ENCODE measurements around the gene SGPP2. TPM values are rescaled to one million over a fixed set of nuclear protein-coding genes. Genes with fewer than 3 reads are reported as not detected.

The SGPP2 gene
- total RNA-seq, 1 experiment from 2014 or later = not detected

DNA sequence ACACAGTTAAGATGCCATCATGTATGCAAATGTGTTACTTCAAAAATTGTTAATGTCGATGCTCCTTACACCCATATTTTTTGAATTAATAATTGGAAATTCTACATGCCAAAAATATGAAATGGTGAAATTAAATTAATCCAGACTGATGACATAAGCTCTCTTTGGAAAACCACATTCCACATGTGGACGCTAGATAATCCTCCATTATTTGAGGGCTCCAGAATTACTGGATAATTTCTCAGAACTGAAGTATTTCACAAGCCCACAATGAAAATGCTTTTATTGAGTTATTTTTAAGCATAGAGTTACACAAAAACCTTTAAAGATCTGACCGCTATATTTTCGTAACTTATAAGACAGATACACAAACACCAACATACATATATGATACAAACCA is 183.7 kb downstream of the SGPP2 start:
- H3K79me1 ChIP-seq (ENCODE audit: insufficient read depth, low read depth, low read length, poor library complexity, severe bottlenecking) = no peaks in the 10 kb centered on the region
- H4K8ac ChIP-seq (replicated peaks; ENCODE audit: insufficient read length, low read depth, low read length) = no peak overlapping the region
- H4K20me1 ChIP-seq (ENCODE audit: control insufficient read depth, insufficient read depth, insufficient read length) = no peaks in the 10 kb centered on the region
- no peak overlapping the region for H2AK5ac ChIP-seq (ENCODE audit: insufficient read length, low read length)
- no peak overlapping the region for H3K18ac ChIP-seq (ENCODE audit: insufficient read length, low read depth, low read length)
- no CpG with 5 or more reads among the region's 4 CpGs for WGBS (ENCODE audit: extremely low coverage, insufficient read length, low lambda C conversion rate)
- H2BK12ac ChIP-seq (ENCODE audit: insufficient read length, low read depth, low read length) = no peak overlapping the region
- no peak overlapping the region for H3K4me2 ChIP-seq (ENCODE audit: insufficient read depth, insufficient read length, low read length)
- no peaks in the 10 kb centered on the region for H3K4me1 ChIP-seq (ENCODE audit: insufficient read depth, low read length)
- H3K23me2 ChIP-seq (ENCODE audit: insufficient read length, low read depth, low read length, poor library complexity, severe bottlenecking) = no peaks in the 10 kb centered on the region
- H3K9ac ChIP-seq (ENCODE audit: extremely low read depth, insufficient read length, low read length) = no peak overlapping the region
- H3T11ph ChIP-seq (ENCODE audit: low read length) = no peak overlapping the region
- H2BK120ac ChIP-seq (ENCODE audit: low read depth, low read length, poor library complexity, severe bottlenecking) = no peak overlapping the region
- H2BK20ac ChIP-seq (ENCODE audit: low read depth, low read length, poor library complexity, severe bottlenecking) = no peak overlapping the region
- no peak overlapping the region for H2AFZ ChIP-seq (ENCODE audit: low read length)
- no peak overlapping the region for H3K14ac ChIP-seq (ENCODE audit: insufficient read depth, low read length)
- no peak overlapping the region for H3K4me3 Mint-ChIP-seq
- no peaks in the 10 kb centered on the region for H3K27me3 ChIP-seq (ENCODE audit: insufficient read depth, low read length)
- no peak overlapping the region for H3K56ac ChIP-seq (ENCODE audit: insufficient read length, low read depth, low read length)
- no peak overlapping the region for H3K4ac ChIP-seq (ENCODE audit: low read depth, low read length)
- no peaks in the 10 kb centered on the region for H3K9me3 ChIP-seq (ENCODE audit: control insufficient read depth, low read depth, low read length)
- no peak overlapping the region for H2BK5ac ChIP-seq (ENCODE audit: insufficient read length, low read length)
- H2BK15ac ChIP-seq (ENCODE audit: low read depth, low read length) = no peak overlapping the region
- no peak overlapping the region for H3K27ac ChIP-seq (ENCODE audit: insufficient read length, low read depth, low read length)
- TF ChIP-seq CTCF (conservative IDR thresholded peaks at IDR 0.05) = no peak
- no peaks in the 10 kb centered on the region for H3K9me3 Mint-ChIP-seq
- DNase-seq = no peak
- peaks cover 4 to 21% (median 10%) of the 10 kb centered on the region in 3 experiments; a peak in 5 of 7 replicates for H3K36me3 Mint-ChIP-seq (ENCODE audit: insufficient read depth in 1 of 3, low read depth in 3 of 3)
- no peak overlapping the region for H3K23ac ChIP-seq (ENCODE audit: insufficient read length, low read depth, low read length)
- no peak overlapping the region for H3K27ac Mint-ChIP-seq
- no peaks in the 10 kb centered on the region for H3K79me2 ChIP-seq (ENCODE audit: insufficient read depth, low read length)
- H3K4me1 Mint-ChIP-seq = no peaks in the 10 kb centered on the region
- H4K5ac ChIP-seq (ENCODE audit: insufficient read length, low read depth, low read length) = no peak overlapping the region
- H4K91ac ChIP-seq (ENCODE audit: insufficient read length, low read depth, low read length) = no peak overlapping the region
- no peaks in the 10 kb centered on the region for H3K27me3 Mint-ChIP-seq (ENCODE audit: low read depth)

All from H9 (cell line).